WERI-Rb-1 (cell line): Measurements from ENCODE around the gene EFHC1.

ENCODE experiments used
- DNase-seq: peaks from one replicate; pipeline ENCODE4 v3.0.0-alpha.2; 2020
- H3K27ac ChIP-seq: fragments of 250-450 bp; sonication (Bioruptor Pico); 2 replicates; pipeline ENCODE4 v1.5.1; 2020; ENCODE audit warnings: mild to moderate bottlenecking, moderate library complexity
- H3K27me3 ChIP-seq: fragments of 250-450 bp; sonication (Bioruptor Pico); 2 replicates; pipeline ENCODE4 v1.5.1; 2021; ENCODE audit warnings: mild to moderate bottlenecking, low read depth, moderate library complexity; ENCODE audit not compliant: insufficient read depth, severe bottlenecking
- H3K36me3 ChIP-seq: fragments of 250-450 bp; sonication (Bioruptor Pico); 2 replicates; pipeline ENCODE4 v1.5.1; 2020; ENCODE audit warnings: mild to moderate bottlenecking, moderate library complexity
- H3K4me3 ChIP-seq: 2 replicates; pipeline ENCODE4 v1.5.1; 2011; ENCODE audit warnings: low read depth, mild to moderate bottlenecking, control low read depth, low read length
- H3K9me3 ChIP-seq: fragments of 250-450 bp; sonication (Bioruptor Pico); 2 replicates; pipeline ENCODE4 v1.5.1; 2021; ENCODE audit warnings: mild to moderate bottlenecking, moderate library complexity; ENCODE audit not compliant: severe bottlenecking
- TF ChIP-seq, protein P1 (sequence below): IDR thresholded peaks from 2 replicates; pipeline ENCODE4 v1.5.1; 2011; ENCODE audit warnings: low read depth, mild to moderate bottlenecking, control low read depth, inconsistent platforms, low read length

Gene EFHC1

GRCh38 chr6:52560462-52560861, 140.3 kb downstream of the EFHC1 start:
- Histone ChIP-seq H3K4me3 (no peak overlapping the region), H3K36me3 (peaks cover 11% of the 10 kb centered on the region), H3K9me3 (no peaks in the 10 kb centered on the region), H3K27ac (no peak overlapping the region), H3K27me3 (no peaks in the 10 kb centered on the region)
- no peak for DNase-seq
- TF ChIP-seq, protein P1, sequence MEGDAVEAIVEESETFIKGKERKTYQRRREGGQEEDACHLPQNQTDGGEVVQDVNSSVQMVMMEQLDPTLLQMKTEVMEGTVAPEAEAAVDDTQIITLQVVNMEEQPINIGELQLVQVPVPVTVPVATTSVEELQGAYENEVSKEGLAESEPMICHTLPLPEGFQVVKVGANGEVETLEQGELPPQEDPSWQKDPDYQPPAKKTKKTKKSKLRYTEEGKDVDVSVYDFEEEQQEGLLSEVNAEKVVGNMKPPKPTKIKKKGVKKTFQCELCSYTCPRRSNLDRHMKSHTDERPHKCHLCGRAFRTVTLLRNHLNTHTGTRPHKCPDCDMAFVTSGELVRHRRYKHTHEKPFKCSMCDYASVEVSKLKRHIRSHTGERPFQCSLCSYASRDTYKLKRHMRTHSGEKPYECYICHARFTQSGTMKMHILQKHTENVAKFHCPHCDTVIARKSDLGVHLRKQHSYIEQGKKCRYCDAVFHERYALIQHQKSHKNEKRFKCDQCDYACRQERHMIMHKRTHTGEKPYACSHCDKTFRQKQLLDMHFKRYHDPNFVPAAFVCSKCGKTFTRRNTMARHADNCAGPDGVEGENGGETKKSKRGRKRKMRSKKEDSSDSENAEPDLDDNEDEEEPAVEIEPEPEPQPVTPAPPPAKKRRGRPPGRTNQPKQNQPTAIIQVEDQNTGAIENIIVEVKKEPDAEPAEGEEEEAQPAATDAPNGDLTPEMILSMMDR: no peak

- Histone ChIP-seq H3K36me3 (peaks cover 16% of the 10 kb centered on the region), H3K4me3 (no peak overlapping the region), H3K27ac (no peak overlapping the region), H3K9me3 (no peaks in the 10 kb centered on the region), H3K27me3 (no peaks in the 10 kb centered on the region)
- DNase-seq: no peak
- TF ChIP-seq, protein P1: no peak
These were observed 142.8 kb downstream of the EFHC1 start for GRCh38 chr6:52562911-52563310.

- TF ChIP-seq, protein P1: no peak
- Histone ChIP-seq H3K36me3 (peaks cover 8% of the 10 kb centered on the region; the same call in 1 of the 2 replicates), H3K27me3 (no peaks in the 10 kb centered on the region), H3K4me3 (no peak overlapping the region), H3K27ac (no peak overlapping the region), H3K9me3 (no peaks in the 10 kb centered on the region)
- no peak for DNase-seq
These were observed 144.7 kb downstream of the EFHC1 start for GRCh38 chr6:52564856-52565255.

DNA sequence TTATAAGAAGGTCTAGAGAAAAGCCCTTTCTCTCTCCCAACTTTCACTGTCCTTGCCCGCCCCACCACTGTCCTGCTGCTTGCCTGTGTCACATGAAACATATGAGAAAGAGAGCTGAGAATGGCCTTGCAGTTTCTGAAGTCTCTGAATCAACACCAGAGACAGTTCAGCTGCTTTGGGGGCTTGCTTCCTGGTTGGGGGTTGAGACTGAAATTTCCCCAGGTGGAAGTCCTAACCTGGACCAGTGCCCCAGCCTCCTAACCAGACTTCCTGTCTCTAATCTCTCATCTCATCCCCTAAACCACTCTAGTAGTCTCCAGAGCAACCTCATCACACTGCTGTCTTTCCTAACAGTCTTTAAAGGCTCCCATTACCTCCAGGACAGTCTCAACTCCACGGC, 146.1 kb downstream of the EFHC1 start:
- Histone ChIP-seq H3K9me3 (no peaks in the 10 kb centered on the region), H3K27ac (no peak overlapping the region), H3K4me3 (no peak overlapping the region), H3K36me3 (peaks cover 8% of the 10 kb centered on the region; the same call in 1 of the 2 replicates), H3K27me3 (no peaks in the 10 kb centered on the region)
- no peak for DNase-seq
- TF ChIP-seq, protein P1: no peak

DNA sequence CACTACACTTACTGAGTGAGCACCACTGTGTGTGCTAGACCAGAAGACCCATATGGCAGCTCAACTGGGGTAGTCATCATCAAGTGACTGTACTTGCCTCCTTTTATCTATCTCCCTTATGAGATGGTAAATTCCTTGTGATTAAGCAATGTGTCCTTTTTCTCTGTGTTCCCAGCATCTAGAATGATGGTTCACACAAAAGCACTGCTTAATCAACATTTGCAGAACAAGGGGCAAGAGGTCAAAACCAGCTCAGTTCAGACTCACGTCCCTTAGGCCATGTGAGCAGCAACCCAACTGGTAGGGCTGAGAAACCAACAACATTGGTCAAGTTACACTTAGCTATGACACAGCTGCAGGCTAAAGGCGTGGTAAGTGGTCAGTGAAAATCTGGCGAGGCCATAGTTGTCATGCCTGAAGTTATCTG, 146.7 kb downstream of the EFHC1 start:
- H3K36me3 ChIP-seq: peaks cover 8% of the 10 kb centered on the region; the same call in 1 of the 2 replicates

DNA sequence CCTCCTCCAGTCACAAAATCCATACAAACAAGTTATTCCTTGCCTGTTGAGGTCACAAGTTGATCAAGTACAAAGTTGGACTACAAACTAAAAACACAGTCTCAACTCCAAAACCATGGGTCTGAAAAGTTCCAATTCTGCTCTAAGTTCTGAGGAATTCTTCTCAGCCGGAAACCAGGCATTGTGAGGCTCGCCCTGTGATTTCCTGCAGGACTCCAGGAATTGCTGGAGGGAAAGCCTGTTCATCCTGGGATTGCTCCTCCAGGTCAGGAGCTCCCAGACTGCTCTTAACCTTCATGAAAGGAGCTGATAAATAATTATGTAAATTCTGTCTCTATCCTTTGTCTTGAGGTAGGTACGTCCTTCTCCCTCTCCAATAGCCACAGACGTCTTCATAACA, 148.2 kb downstream of the EFHC1 start:
- H3K4me3 ChIP-seq: no peak overlapping the region
- H3K27me3 ChIP-seq: no peaks in the 10 kb centered on the region
- H3K9me3 ChIP-seq: no peaks in the 10 kb centered on the region
- TF ChIP-seq, protein P1: no peak
- no peak overlapping the region for H3K27ac ChIP-seq
- H3K36me3 ChIP-seq: peaks cover 15% of the 10 kb centered on the region
- no peak for DNase-seq

More for the DNA sequence above, 146.7 kb downstream of the EFHC1 start:
- TF ChIP-seq, protein P1: no peak
- no peak overlapping the region for H3K27ac ChIP-seq
- DNase-seq: no peak
- no peak overlapping the region for H3K4me3 ChIP-seq
- no peaks in the 10 kb centered on the region for H3K9me3 ChIP-seq
- no peaks in the 10 kb centered on the region for H3K27me3 ChIP-seq
